Upper lobe of right lung (tissue), 1 donor: ENCODE data around the gene B3GLCT. TPM values are rescaled to one million over a fixed set of nuclear protein-coding genes. Genes with fewer than 3 reads are reported as not detected.

Experiments used
- ATAC-seq: fragments of 200-7000 bp; cut with Tn5 transposase; one replicate; pipeline ENCODE4 v1.9.1; 2020; ENCODE audit warnings: mild to moderate bottlenecking, moderate library complexity
- DNase-seq: peaks from one replicate; pipeline ENCODE4 v3.0.0-alpha.2; 2020
- H3K27ac ChIP-seq: fragments of 200-600 bp; one replicate; pipeline ENCODE4 v1.8.0; 2022
- H3K27me3 ChIP-seq: fragments of 200-600 bp; one replicate; pipeline ENCODE4 v1.8.0; 2022; ENCODE audit warnings: mild to moderate bottlenecking
- H3K36me3 ChIP-seq: fragments of 200-600 bp; one replicate; pipeline ENCODE4 v1.8.0; 2022
- H3K4me1 ChIP-seq: fragments of 200-600 bp; one replicate; pipeline ENCODE4 v1.8.0; 2022
- H3K4me3 ChIP-seq: fragments of 200-600 bp; one replicate; pipeline ENCODE4 v1.8.0; 2022; ENCODE audit warnings: mild to moderate bottlenecking
- H3K9me3 ChIP-seq: fragments of 200-600 bp; one replicate; pipeline ENCODE4 v1.8.0; 2022
- intact Hi-C: fragments of 100-400 bp; cut with DNase I; formaldehyde crosslinking; loops from one replicate; pipeline ENCODE4 v1.11.0; 2022
- total RNA-seq: library from RNA; stranded (reverse); fragmentation: NEBNext Ultra II Directional; extraction: Animal tissue kit (Norgen Biotek cat#: 25700); gene quantifications from one replicate; pipeline ENCODE4 v1.2.1, GENCODE V29; 2021
- TF ChIP-seq, protein P1 (sequence below): fragments of 200-600 bp; IDR thresholded peaks from one replicate; pipeline ENCODE4 v1.8.0; 2022; ENCODE audit warnings: antibody characterized with exemption
- donor health status: DM: no; HTN: yes; CAD: no; lungs with severe emphysema.

The B3GLCT gene
- total RNA-seq, 1 donor from 2014 or later: 6.7 TPM

DNA sequence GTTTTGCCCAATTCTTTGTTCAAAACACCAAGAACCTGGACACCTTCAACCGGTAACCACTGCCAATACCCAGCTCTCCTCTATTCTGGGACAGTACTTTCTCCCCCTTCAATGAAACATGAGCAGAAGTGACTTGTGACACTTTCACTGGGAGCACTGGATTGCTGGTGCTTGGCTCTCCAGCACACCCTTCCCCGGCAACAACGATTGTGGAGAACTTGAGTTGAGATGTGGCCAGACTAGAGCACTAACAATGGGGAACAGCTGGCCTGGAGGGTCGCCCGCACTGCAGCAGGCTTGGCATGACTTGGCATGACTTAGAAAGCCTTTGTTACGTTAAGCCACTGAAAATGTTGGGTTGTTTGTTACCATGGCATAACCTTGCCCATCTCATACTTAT lies 7.5 kb upstream of the B3GLCT start:
- Histone ChIP-seq H3K4me1 (no peaks in the 10 kb centered on the region), H3K27ac (no peak overlapping the region), H3K27me3 (no peaks in the 10 kb centered on the region), H3K9me3 (no peaks in the 10 kb centered on the region), H3K4me3 (no peak overlapping the region), H3K36me3 (no peaks in the 10 kb centered on the region)
- DNase-seq (no peak), ATAC-seq (no peak)
- intact Hi-C loops: no loop called here
- TF ChIP-seq, protein P1, sequence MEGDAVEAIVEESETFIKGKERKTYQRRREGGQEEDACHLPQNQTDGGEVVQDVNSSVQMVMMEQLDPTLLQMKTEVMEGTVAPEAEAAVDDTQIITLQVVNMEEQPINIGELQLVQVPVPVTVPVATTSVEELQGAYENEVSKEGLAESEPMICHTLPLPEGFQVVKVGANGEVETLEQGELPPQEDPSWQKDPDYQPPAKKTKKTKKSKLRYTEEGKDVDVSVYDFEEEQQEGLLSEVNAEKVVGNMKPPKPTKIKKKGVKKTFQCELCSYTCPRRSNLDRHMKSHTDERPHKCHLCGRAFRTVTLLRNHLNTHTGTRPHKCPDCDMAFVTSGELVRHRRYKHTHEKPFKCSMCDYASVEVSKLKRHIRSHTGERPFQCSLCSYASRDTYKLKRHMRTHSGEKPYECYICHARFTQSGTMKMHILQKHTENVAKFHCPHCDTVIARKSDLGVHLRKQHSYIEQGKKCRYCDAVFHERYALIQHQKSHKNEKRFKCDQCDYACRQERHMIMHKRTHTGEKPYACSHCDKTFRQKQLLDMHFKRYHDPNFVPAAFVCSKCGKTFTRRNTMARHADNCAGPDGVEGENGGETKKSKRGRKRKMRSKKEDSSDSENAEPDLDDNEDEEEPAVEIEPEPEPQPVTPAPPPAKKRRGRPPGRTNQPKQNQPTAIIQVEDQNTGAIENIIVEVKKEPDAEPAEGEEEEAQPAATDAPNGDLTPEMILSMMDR: no peak

- Histone ChIP-seq H3K27me3 (no peaks in the 10 kb centered on the region), H3K36me3 (no peaks in the 10 kb centered on the region), H3K27ac (no peak overlapping the region), H3K4me1 (no peaks in the 10 kb centered on the region), H3K9me3 (no peaks in the 10 kb centered on the region), H3K4me3 (no peak overlapping the region)
- intact Hi-C loops: no loop called here
- DNase-seq: no peak
- ATAC-seq: no peak
- TF ChIP-seq, protein P1: no peak
Observed at GRCh38 chr13:31195616-31196015, 4.2 kb upstream of the B3GLCT start.

GRCh38 chr13:31196992-31197391 lies 2.8 kb upstream of the B3GLCT start:
- TF ChIP-seq, protein P1: no peak
- DNase-seq (no peak), ATAC-seq (no peak)
- Histone ChIP-seq H3K27ac (no peak overlapping the region), H3K36me3 (no peaks in the 10 kb centered on the region), H3K4me1 (peaks cover 11% of the 10 kb centered on the region), H3K27me3 (no peaks in the 10 kb centered on the region), H3K4me3 (no peak overlapping the region), H3K9me3 (no peaks in the 10 kb centered on the region)
- intact Hi-C loops: no loop called here

DNA sequence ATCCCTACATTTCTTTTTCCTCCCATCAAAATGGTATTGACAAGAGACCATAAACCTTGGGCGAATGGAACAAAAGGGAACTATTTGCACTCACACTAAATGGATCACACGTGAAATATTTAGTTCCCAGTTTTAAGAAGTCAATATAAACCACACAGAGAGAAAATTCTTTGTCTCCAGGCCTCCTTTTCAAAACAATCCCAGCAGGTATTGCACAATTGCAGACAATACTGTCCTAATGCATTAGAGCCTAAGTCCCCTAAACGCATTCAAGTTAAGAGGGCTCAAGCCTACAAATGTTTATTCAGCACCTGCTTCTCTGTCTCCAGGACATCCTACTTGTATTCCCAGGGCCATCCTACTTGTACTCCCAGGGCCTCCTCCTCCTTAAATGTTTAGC lies 1.3 kb upstream of the B3GLCT start:
- H3K27me3 ChIP-seq: no peaks in the 10 kb centered on the region
- no peak overlapping the region for H3K4me3 ChIP-seq
- DNase-seq: no peak
- no peak overlapping the region for H3K27ac ChIP-seq
- TF ChIP-seq, protein P1: no peak
- no peaks in the 10 kb centered on the region for H3K36me3 ChIP-seq
- H3K9me3 ChIP-seq: no peaks in the 10 kb centered on the region
- intact Hi-C loops: no loop called here
- peaks cover 11% of the 10 kb centered on the region for H3K4me1 ChIP-seq
- no peak for ATAC-seq

DNA sequence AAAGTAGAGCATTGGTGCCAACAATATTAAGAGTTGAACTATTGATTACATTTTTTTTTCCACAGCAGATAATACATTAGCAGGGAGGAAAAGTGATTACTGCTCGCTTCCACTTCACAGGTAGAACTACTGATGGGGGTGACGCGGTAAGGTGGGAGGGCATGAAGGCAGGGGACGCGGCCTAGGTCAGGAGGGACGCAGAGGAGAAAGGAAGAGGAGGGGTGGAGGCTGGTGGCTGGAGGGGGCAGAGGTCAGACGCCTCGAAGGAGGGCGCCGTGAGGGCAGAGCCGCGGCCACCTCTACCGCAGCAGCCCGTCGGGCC lies 287 bp upstream of the B3GLCT start:
- no peak for DNase-seq
- intact Hi-C loops: no loop called here

GRCh38 chr13:31200637-31200971 lies 829 bp downstream of the B3GLCT start:
- ATAC-seq: peak; percentile 54

More for the DNA sequence above, 287 bp upstream of the B3GLCT start:
- ATAC-seq: no peak
- Histone ChIP-seq H3K4me3 (peak overlapping the region; percentile 73), H3K27ac (peak overlapping the region; percentile 92), H3K36me3 (no peaks in the 10 kb centered on the region), H3K9me3 (no peaks in the 10 kb centered on the region), H3K27me3 (no peaks in the 10 kb centered on the region), H3K4me1 (peaks cover 11% of the 10 kb centered on the region)
- TF ChIP-seq, protein P1: no peak

More at GRCh38 chr13:31200637-31200971, 829 bp downstream of the B3GLCT start:
- peak; percentile 83 for DNase-seq
- Histone ChIP-seq H3K27ac (peak overlapping the region; percentile 92), H3K36me3 (no peaks in the 10 kb centered on the region), H3K4me1 (peaks cover 11% of the 10 kb centered on the region), H3K27me3 (no peaks in the 10 kb centered on the region), H3K4me3 (peak overlapping the region; percentile 73), H3K9me3 (no peaks in the 10 kb centered on the region)
- TF ChIP-seq, protein P1: no peak
- intact Hi-C loops: no loop called here
